Pancreas (tissue), 10 donors: Measurements from ENCODE around the gene ACRBP. TPM values are rescaled to one million over a fixed set of nuclear protein-coding genes. Genes with fewer than 3 reads are reported as not detected.

ENCODE experiments used
- ATAC-seq, 4 donors: fragments of 200-7000 bp; cut with Tn5 transposase; one replicate each; pipeline versions ENCODE4 v1.8.0 to v1.9.1; 2020; ENCODE audit warnings: mild to moderate bottlenecking in 4 of 4, moderate library complexity in 4 of 4
- DNase-seq, 6 donors: peaks; one replicate each; pipeline ENCODE4 v3.0.0-alpha.2; 2020
- FAIRE-seq: peaks from 2 replicates; lab custom pipeline; 2012; peaks lifted over from hg19 to GRCh38; lab: Jason Lieb, UNC
- H3K27ac ChIP-seq, 4 donors: fragments of 200-600 bp; sonication (generic); 1 replicate in 3 of 4; 2 replicates in 1 of 4; pipeline versions ENCODE4 v1.5.0 to v1.8.0; 2020
- H3K27me3 ChIP-seq, 4 donors: fragments of 200-600 bp; one replicate each; pipeline ENCODE4 v1.8.0; 2021
- H3K36me3 ChIP-seq, 3 donors: fragments of 200-600 bp; sonication (generic) in 1 of 3; one replicate each; pipeline versions ENCODE4 v1.5.0 to v1.8.0; 2020 to 2021
- H3K4me1 ChIP-seq, 3 donors: fragments of 200-600 bp; one replicate each; pipeline ENCODE4 v1.8.0; 2021
- H3K4me3 ChIP-seq, 4 donors: fragments of 200-600 bp; sonication (generic) in 2 of 4; one replicate each; pipeline versions ENCODE4 v1.5.0 to v1.8.0; 2020 to 2021
- H3K9me3 ChIP-seq, 4 donors: fragments of 200-600 bp; one replicate each; pipeline ENCODE4 v1.8.0; 2021
- CTCF ChIP-seq, 4 donors: fragments of 200-600 bp; sonication (generic) in 3 of 4; IDR thresholded peaks; one replicate each; pipeline versions ENCODE4 v1.5.0 to v1.8.0; 2021; ENCODE audit warnings: antibody characterized with exemption in 4 of 4
- WGBS, 2 donors: extraction: QIAGEN DNeasy Blood & Tissue Kit; methylation state at CpG; one replicate each; pipeline ENCODE4 v1.1.7; 2013; 5-methylcytosine and 5-hydroxymethylcytosine counted together
- intact Hi-C, 3 donors: fragments of 100-400 bp; cut with DNase I; formaldehyde crosslinking; loops; one replicate each; pipeline versions ENCODE4 v1.11.1 to v1.14.2; 2022
- polyA plus RNA-seq, 2 donors: library from polyadenylated mRNA; stranded (reverse); fragments of 200-250 nt; gene quantifications; one replicate each; pipeline ENCODE4 v1.2.3, GENCODE V29; 2013
- total RNA-seq, 6 donors: library from RNA; stranded (reverse); fragmentation: NEBNext Ultra II Directional in 4 of 6; extraction: Animal tissue kit (Norgen Biotek cat#: 25700) in 4 of 6; gene quantifications; one replicate each; pipeline versions ENCODE4 v1.2.1 to v1.2.4, GENCODE V29; 2021 to 2023
- donor health status: healthy with polysubstance abuse.
- donor health status: DM: no; HTN: no; CAD: no; lungs with moderate emphysema.
- donor health status: DM: no; HTN: no; CAD: no.
- donor health status: control.
- donor health status: control.
- donor health status: Bipolar disorder and iron deficiency.
- donor health status: DM: yes; HTN: yes; CAD: no.
- donor health status: DM: no; HTN: no; CAD: no.
- donor health status: DM: no; HTN: no; CAD: no.
- donor health status: DM: yes; HTN: yes; CAD: no.

Gene ACRBP
- total and polyA plus RNA-seq, 8 donors: 1.2 to 4.1 (median 1.8) TPM

DNA sequence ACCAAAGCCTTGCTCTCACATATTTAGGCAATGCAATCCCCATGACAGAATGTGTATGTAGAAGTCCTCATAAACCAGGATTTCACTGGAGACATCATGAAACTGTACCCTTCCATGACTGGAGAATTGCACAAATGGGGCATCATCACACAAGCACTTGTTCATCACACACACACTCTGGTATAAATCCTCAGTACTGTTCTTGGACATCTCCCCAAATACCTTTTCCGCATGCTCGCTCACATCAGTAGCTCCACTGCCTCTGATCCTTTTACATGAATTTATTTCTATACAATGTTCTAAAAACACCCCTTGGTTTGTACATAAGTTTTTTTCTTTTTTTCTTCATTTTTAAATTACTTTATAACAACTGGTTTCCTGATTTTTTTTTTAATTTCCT, 19.0 kb upstream of the ACRBP start:
- no peak for ATAC-seq
- peaks cover 0 to 13% (median 0%) of the 10 kb centered on the region in 3 donors for H3K4me1 ChIP-seq
- H3K27ac ChIP-seq: no peak overlapping the region
- TF ChIP-seq CTCF (IDR thresholded peaks at IDR 0.05): no peak
- H3K36me3 ChIP-seq: peaks cover 0 to 42% (median 24%) of the 10 kb centered on the region in 3 donors
- WGBS, 2 donors: 99 to 100% methylated on average over 2 of the region's 2 CpGs
- no peak for DNase-seq
- no peak overlapping the region for H3K4me3 ChIP-seq
- intact Hi-C loops: no loop called here
- H3K27me3 ChIP-seq: no peaks in the 10 kb centered on the region
- H3K9me3 ChIP-seq: no peaks in the 10 kb centered on the region
- FAIRE-seq: no peak

DNA sequence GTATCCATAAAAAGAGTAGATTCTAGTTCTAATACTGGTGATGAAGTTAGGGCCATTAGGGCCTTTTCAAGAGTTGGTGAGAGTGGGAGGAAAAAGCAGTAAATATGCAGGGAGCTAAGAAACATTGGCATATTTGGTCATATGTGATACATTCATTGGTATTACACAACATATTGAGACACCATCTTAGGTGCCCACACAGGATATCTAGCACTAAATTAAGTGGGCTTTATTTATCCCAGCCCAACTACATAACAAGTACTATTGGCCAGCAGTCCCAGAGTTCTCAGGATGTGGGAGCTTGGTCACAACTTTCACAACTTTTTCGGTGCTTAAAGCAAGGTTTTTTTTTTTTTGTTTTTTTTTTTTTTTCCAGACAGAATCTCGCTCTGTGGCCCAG, 17.7 kb upstream of the ACRBP start:
- Histone ChIP-seq H3K27me3 (no peaks in the 10 kb centered on the region), H3K27ac (no peak overlapping the region), H3K9me3 (no peaks in the 10 kb centered on the region), H3K4me1 (peaks cover 0 to 13% (median 0%) of the 10 kb centered on the region in 3 donors), H3K4me3 (no peak overlapping the region), H3K36me3 (peaks cover 0 to 29% (median 13%) of the 10 kb centered on the region in 3 donors)
- 88 to 95% methylated on average over 1 to 2 of the region's 2 CpGs for WGBS, 2 donors
- intact Hi-C loops: no loop called here
- TF ChIP-seq CTCF (IDR thresholded peaks at IDR 0.05): no peak
- no peak for ATAC-seq
- DNase-seq: no peak
- FAIRE-seq: no peak

GRCh38 chr12:6662906-6663742, 15.9 kb upstream of the ACRBP start, which contains the start of gene ING4:
ING4 (minus strand) TSS chr12:6663119; CDS start chr12:6663101, 18 bp downstream.
- H3K4me1 ChIP-seq: peaks cover 0 to 13% (median 0%) of the 10 kb centered on the region in 3 donors
- intact Hi-C loops: no loop called here
- DNase-seq (peak; percentile 87 to 98 (median 98)), ATAC-seq (peak; percentile 99 to 100 (median 99)), FAIRE-seq (peak; percentile 96)
- WGBS, 2 donors: 2% methylated on average over 37 of the region's 37 CpGs
- peak within 1 kb of the TSS; percentile 50 to 66 (median 56) for H3K4me3 ChIP-seq
- H3K36me3 ChIP-seq: peaks cover 0 to 13% (median 0%) of the 10 kb centered on the region in 3 donors
- no peak for TF ChIP-seq CTCF (IDR thresholded peaks at IDR 0.05)
- H3K9me3 ChIP-seq: no peaks in the 10 kb centered on the region
- no peaks in the 10 kb centered on the region for H3K27me3 ChIP-seq
- peak within 1 kb of the TSS; percentile 43 to 82 (median 66) for H3K27ac ChIP-seq

DNA sequence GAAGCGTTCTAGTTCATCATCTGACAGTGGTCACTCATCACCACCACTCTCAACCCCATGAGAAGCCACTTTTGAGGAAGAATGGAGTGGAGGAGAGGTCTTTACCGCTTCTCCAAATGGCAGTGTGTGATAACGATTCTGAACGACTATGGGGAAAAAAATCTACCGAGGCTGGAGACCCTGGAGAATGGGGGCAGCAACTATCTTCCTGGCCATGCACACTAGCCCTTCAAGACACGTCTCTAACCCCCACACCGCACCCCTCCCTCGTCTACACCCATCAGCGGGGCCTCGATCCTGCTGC, 15.3 kb upstream of the ACRBP start:
- Histone ChIP-seq H3K9me3 (no peaks in the 10 kb centered on the region), H3K27me3 (no peaks in the 10 kb centered on the region), H3K4me1 (peaks cover 0 to 13% (median 0%) of the 10 kb centered on the region in 3 donors), H3K36me3 (peaks cover 0 to 8% (median 0%) of the 10 kb centered on the region in 3 donors), H3K4me3 (peak overlapping the region; percentile 50 to 66 (median 56)), H3K27ac (peak overlapping the region in 2 of 4 donors; percentile 26 to 46)
- TF ChIP-seq CTCF (IDR thresholded peaks at IDR 0.05): no peak
- FAIRE-seq: no peak
- peak in 1 of 4 donors; percentile 37 for ATAC-seq
- 1 to 2% methylated on average over 10 of the region's 10 CpGs for WGBS, 2 donors
- DNase-seq: no peak
- intact Hi-C loops: no loop called here

DNA sequence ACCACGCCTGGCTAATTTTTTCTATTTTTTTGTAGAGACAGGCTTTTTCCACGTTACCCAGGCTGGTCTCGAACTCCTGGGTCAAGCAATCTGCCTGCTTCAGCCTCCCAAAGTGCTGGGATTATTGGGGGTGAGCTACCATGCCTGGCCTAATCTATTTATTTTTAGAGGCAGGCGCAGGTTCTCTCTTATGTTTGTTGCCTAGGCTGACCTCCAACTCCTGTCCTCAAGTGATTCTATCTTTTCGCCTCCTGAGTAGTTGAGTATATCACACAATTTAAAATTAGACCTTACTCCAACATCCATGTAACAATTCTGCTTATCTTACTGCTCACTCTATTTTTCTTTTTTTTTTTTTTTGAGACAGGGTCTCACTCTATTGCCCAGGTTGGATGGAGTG, 6.8 kb upstream of the ACRBP start:
- intact Hi-C loops: no loop called here
- H3K4me1 ChIP-seq: no peaks in the 10 kb centered on the region
- peaks cover 0 to 25% (median 19%) of the 10 kb centered on the region in 3 donors for H3K36me3 ChIP-seq
- no peak overlapping the region for H3K27ac ChIP-seq
- 91 to 95% methylated on average over 5 of the region's 5 CpGs for WGBS, 2 donors
- no peaks in the 10 kb centered on the region for H3K9me3 ChIP-seq
- no peaks in the 10 kb centered on the region for H3K27me3 ChIP-seq
- DNase-seq (no peak), FAIRE-seq (no peak), ATAC-seq (no peak)
- TF ChIP-seq CTCF (IDR thresholded peaks at IDR 0.05): no peak
- no peak overlapping the region for H3K4me3 ChIP-seq
